Hematopoietic multipotent progenitor cell treated with erythropoietin and hydrocortisone succinate and interleukin-3 and kit ligand, for 15 days (in vitro differentiated cells): ENCODE data around the gene BCO1.
A peak's percentile ranks its signal among the peaks of the same experiment; 100 is the strongest.
"Not testable (repeated sequence)": the region's sequence is repeated elsewhere in the genome, so short reads cannot be mapped to it uniquely, and the experiment has no call there.

ENCODE experiments used
- DNase-seq: peaks from one replicate; pipeline ENCODE4 v3.0.0-alpha.2; 2015; ENCODE audit warnings: low spot score

The BCO1 gene, protein sequence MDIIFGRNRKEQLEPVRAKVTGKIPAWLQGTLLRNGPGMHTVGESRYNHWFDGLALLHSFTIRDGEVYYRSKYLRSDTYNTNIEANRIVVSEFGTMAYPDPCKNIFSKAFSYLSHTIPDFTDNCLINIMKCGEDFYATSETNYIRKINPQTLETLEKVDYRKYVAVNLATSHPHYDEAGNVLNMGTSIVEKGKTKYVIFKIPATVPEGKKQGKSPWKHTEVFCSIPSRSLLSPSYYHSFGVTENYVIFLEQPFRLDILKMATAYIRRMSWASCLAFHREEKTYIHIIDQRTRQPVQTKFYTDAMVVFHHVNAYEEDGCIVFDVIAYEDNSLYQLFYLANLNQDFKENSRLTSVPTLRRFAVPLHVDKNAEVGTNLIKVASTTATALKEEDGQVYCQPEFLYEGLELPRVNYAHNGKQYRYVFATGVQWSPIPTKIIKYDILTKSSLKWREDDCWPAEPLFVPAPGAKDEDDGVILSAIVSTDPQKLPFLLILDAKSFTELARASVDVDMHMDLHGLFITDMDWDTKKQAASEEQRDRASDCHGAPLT

GRCh38 chr16:81238296-81239011, at the start of gene BCO1:
Gene BCO1, plus strand, starts transcription at chr16:81238689. Its CDS starts 220 bp downstream, at chr16:81238909.
- no peak for DNase-seq

DNA sequence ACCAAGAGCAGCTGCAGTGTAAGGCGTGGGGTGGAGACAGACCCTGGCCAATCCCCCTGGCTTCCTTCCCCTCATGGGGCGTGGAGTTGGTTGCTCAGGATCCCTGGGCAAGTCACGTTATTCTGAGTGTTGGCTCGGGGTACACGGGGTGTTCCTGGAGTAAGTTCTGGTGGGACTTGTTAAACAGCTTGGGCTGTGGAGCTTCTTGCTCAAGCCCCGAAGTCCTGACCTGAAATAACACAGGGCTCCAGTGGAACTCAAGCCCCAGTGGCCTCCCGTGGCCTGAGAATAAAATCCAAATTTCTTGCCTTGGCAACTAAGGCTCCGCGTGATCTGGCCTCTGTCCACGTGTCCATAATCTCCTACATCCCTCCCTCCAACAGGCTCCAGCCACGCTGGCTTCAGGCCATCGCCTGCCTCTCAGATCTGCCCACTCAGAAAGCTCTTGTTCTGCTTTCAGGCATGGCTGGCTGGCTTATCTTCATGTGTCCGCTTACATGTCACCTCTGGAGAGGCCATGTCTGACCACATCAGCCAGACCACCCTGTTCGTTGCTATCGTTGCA, 49.3 kb upstream of the BCO1 start:
- no peak for DNase-seq

- DNase-seq: no peak
Observed at GRCh38 chr16:81190667-81191066, 47.8 kb upstream of the BCO1 start.

DNA sequence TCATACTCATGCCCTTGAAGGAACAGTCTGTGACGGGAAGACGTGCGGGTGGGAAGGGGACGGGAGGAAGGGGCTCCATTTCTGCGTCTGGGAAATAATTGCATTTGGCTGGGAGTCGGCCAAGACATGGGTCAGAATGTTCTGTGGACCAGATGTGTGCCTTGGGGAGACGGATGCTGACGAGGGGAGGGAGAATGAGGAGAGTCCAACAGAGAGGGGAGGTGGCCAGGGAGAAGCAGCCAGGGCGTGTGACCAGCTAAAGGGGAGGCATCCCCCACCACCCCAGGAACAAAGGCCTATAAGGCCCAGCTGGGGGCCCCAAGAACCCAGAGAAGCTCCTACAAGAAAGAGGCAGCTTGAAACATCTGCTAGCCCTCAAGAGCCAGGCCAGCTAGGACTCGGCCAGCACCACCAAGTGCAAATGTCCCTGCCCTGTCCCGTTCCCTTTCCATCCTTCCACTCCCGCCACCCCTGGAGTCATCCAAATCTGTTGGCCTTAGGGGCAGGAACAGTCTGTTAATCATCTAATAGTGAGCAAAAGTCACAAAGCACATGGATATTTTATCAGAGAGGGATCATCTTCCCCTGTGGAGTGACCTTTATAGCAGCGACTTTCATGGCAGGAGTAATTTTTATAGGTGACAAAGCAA, 42.5 kb upstream of the BCO1 start:
- no peak for DNase-seq

- no peak for DNase-seq
Observed at GRCh38 chr16:81198635-81199034, 39.9 kb upstream of the BCO1 start.

- DNase-seq: no peak
Observed at GRCh38 chr16:81201267-81201666, 37.2 kb upstream of the BCO1 start.

DNA sequence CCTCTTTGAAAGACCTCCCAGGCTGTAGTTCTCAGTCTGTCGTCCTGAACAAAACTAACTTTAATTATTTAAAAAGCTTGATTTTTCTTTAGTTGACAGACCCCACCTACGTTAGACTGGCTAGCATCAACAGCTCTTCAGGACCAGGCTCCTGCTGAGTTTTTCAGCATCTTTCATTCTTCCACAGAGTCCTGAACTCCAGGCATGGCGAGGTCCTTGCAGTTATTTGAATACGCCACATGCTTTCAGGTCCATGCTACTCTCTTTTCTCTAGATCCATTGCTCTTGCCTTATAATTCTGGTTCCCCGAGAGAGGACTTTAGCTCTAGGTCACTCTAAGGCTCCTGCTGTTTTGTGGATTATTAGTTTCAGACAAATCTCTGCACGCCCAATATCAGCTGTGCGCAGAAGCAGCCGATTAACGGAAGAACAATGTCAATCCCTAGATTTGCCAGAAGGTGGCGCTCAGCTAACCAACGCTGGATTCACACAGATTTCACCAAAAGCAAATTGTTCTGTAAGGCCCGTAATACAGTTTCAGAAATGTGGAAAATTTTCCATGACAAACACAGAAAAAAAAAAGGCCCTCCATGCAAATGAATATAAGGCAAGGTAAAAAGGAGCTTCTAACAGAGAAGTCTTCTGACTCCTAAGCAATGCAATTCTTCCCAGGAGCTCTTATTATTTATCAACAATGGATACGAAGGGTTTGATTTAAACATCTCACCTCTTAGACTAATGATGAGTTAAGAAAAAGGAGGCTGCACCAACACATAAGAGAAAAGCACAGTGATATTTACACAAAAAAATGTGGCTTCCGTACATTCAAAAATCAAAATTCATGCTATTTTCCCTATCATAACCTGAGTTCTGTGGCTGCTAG, 33.5 kb upstream of the BCO1 start:
- peak; percentile 24 for DNase-seq

- DNase-seq: no peak
Observed at GRCh38 chr16:81207076-81207475, 31.4 kb upstream of the BCO1 start.

DNA sequence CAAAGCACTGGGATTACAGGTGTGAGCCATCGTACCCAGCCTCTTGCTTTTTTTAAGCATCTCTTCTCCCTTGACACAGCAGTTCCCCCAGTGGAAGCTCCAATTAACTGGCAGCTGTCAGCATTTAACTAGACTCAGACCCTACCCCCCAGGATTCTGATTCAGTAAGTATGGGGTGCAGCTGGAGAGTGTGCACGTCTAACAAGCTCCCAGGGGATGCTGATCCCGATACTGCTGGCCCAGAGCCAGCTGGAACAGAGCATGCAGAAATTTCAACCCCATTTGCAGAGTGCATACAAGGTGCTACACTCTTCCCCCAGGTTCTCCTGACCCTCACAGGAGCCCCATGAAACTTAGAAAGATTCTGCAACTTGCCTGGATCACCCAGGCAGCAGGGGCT, 27.7 kb upstream of the BCO1 start:
- no peak for DNase-seq

- DNase-seq: no peak
Observed at GRCh38 chr16:81212830-81213465, 25.5 kb upstream of the BCO1 start.

GRCh38 chr16:81214745-81215166, 23.7 kb upstream of the BCO1 start:
- no peak for DNase-seq

- DNase-seq: no peak
Observed at GRCh38 chr16:81216114-81216513, 22.4 kb upstream of the BCO1 start.

- DNase-seq: no peak
Observed at GRCh38 chr16:81216706-81217105, 21.8 kb upstream of the BCO1 start.

- DNase-seq: no peak
Observed at GRCh38 chr16:81219151-81219550, 19.3 kb upstream of the BCO1 start.

GRCh38 chr16:81220349-81220748, 18.1 kb upstream of the BCO1 start:
- DNase-seq: no peak

DNA sequence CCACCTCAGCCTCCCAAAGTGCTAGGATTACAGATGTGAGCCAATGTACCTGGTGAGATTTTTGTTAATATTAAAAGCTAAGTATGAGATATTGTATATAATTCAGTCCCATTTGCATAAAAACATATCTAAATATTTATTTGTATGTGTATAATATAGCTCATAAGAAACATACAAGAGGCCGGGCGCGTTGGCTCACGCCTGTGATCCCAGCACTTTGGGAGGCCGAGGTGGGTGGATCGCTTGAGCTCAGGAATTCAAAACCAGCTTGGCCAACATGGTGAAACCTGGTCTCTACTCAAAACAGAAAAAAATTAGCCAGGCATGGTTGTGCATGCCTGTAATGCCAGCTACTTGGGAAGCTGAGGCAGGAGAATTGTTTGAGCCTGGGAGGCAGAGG, 16.8 kb upstream of the BCO1 start:
- DNase-seq: no peak

DNA sequence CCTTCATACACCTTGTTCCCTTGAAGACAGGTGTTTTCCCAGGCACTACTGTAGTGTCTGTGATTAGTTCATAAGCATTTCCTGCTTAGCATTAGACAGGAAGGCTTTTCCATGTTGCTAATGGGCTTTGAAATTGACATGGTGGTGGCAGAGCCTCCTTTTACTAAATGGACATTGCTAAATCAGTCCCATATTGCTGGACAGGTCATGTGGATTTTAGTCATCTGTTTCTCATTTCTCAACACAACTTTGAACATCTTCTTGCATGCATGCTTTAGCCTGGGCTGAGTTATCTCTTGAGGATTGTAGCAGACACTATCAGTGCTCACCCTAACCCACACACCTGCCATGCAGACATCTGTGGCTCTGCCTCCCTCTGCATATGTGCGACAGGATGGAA, 13.7 kb upstream of the BCO1 start:
- no peak for DNase-seq

DNA sequence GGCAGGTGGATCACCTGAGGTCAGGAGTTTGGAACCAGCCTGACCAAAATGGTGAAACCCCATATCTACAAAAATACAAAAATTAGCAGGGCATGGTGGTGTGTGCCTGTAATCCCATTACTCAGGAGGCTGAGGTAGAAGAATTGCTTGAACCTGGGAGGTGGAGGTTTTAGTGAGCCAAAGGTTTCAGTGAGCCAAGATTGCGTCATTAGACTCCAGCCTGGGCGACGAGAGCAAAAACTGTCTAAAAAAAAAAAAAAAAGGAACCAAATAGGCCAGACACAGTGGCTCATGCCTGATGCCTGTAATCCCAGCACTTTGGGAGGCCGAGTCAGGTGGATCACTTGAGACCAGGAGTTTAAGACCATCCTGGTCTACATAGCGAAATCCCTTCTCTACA, 12.8 kb upstream of the BCO1 start:
- not testable (repeated sequence) for DNase-seq

- no peak for DNase-seq
Observed at GRCh38 chr16:81227785-81228184, 10.7 kb upstream of the BCO1 start.

GRCh38 chr16:81229811-81230210, 8.7 kb upstream of the BCO1 start:
- DNase-seq: no peak

GRCh38 chr16:81231014-81231413, 7.5 kb upstream of the BCO1 start:
- DNase-seq: no peak
